HFFc6 (cell line): Measurements from ENCODE around the gene THUMPD2. TPM values are rescaled to one million over a fixed set of nuclear protein-coding genes. Genes with fewer than 3 reads are reported as not detected.

ENCODE experiments used
- DNase-seq: peaks from one replicate; pipeline ENCODE4 v3.0.0-alpha.2; 2018
- H3K27ac Mint-ChIP-seq: 2 replicates; pipeline ENCODE4 v1.8.0; 2020; ENCODE audit warnings: mild to moderate bottlenecking, mixed read lengths
- H3K27me3 Mint-ChIP-seq: 2 replicates; pipeline ENCODE4 v1.8.0; 2021; ENCODE audit warnings: mild to moderate bottlenecking, moderate library complexity, mixed read lengths; ENCODE audit not compliant: insufficient read depth
- H3K36me3 Mint-ChIP-seq: 2 replicates; pipeline ENCODE4 v1.8.0; 2021; ENCODE audit warnings: low read depth, mixed read lengths
- H3K4me1 Mint-ChIP-seq: 2 replicates; pipeline ENCODE4 v1.8.0; 2020; ENCODE audit warnings: low read depth, mixed read lengths
- H3K4me3 Mint-ChIP-seq: 2 replicates; pipeline ENCODE4 v1.8.0; 2020; ENCODE audit warnings: mild to moderate bottlenecking, moderate library complexity, mixed read lengths
- H3K9me3 Mint-ChIP-seq: 2 replicates; pipeline ENCODE4 v1.8.0; 2020; ENCODE audit warnings: mild to moderate bottlenecking, mixed read lengths
- CTCF ChIP-seq: fragments of 200-600 bp; sonication (generic); IDR thresholded peaks from 2 replicates; pipeline ENCODE4 v1.5.0; 2021; ENCODE audit warnings: antibody characterized with exemption, mild to moderate bottlenecking
- total RNA-seq, 6 experiments: library from RNA; stranded (reverse); fragmentation: NEBNext Ultra II Directional; extraction: Animal tissue kit (Norgen Biotek cat#: 25700); gene quantifications; 2 replicates in 1 of 6; 3 replicates in 5 of 6; pipeline ENCODE4 v1.2.3, GENCODE V29; 2021

THUMPD2 gene
- total RNA-seq, 6 experiments from 2014 or later = 5.2 to 7.1 (median 6.1) TPM

GRCh38 chr2:39778233-39778632, 825 bp downstream of the THUMPD2 start:
- no peaks in the 10 kb centered on the region for H3K9me3 Mint-ChIP-seq
- peak overlapping the region; percentile 96 for H3K4me3 Mint-ChIP-seq
- H3K4me1 Mint-ChIP-seq = peaks cover 70% of the 10 kb centered on the region
- no peak for TF ChIP-seq CTCF
- H3K27ac Mint-ChIP-seq = peak overlapping the region; percentile 85
- peaks cover 26% of the 10 kb centered on the region for H3K36me3 Mint-ChIP-seq
- H3K27me3 Mint-ChIP-seq = no peaks in the 10 kb centered on the region
- no peak for DNase-seq

GRCh38 chr2:39772812-39773152, 6.3 kb downstream of the THUMPD2 start:
- Mint-ChIP-seq H3K27me3 (no peaks in the 10 kb centered on the region), H3K27ac (peak overlapping the region; percentile 62), H3K36me3 (peaks cover 29% of the 10 kb centered on the region), H3K4me3 (peak overlapping the region; percentile 0; the same call in 1 of the 2 replicates), H3K9me3 (no peaks in the 10 kb centered on the region), H3K4me1 (peaks cover 52% of the 10 kb centered on the region)
- DNase-seq = no peak
- no peak for TF ChIP-seq CTCF

- H3K4me3 Mint-ChIP-seq = peak overlapping the region; percentile 11; the same call in 1 of the 2 replicates
- H3K9me3 Mint-ChIP-seq = no peaks in the 10 kb centered on the region
- peaks cover 46% of the 10 kb centered on the region for H3K4me1 Mint-ChIP-seq
- H3K36me3 Mint-ChIP-seq = peaks cover 25% of the 10 kb centered on the region
- H3K27me3 Mint-ChIP-seq = no peaks in the 10 kb centered on the region
- no peak for TF ChIP-seq CTCF
- DNase-seq = peak; percentile 36
- peak overlapping the region; percentile 62 for H3K27ac Mint-ChIP-seq
Measured at GRCh38 chr2:39772086-39772811, 6.8 kb downstream of the THUMPD2 start.

- TF ChIP-seq CTCF = no peak
- no peak overlapping the region for H3K4me3 Mint-ChIP-seq
- no peaks in the 10 kb centered on the region; the same call in 1 of the 2 replicates for H3K27me3 Mint-ChIP-seq
Measured at GRCh38 chr2:39762448-39762847, 16.6 kb downstream of the THUMPD2 start.

GRCh38 chr2:39757156-39757555, 21.9 kb downstream of the THUMPD2 start:
- no peak for TF ChIP-seq CTCF
- peaks cover 38% of the 10 kb centered on the region for H3K4me1 Mint-ChIP-seq
- H3K9me3 Mint-ChIP-seq = no peaks in the 10 kb centered on the region
- H3K4me3 Mint-ChIP-seq = no peak overlapping the region
- peaks cover 60% of the 10 kb centered on the region for H3K36me3 Mint-ChIP-seq
- H3K27ac Mint-ChIP-seq = peak overlapping the region; percentile 2; the same call in 1 of the 2 replicates
- no peak for DNase-seq
- no peaks in the 10 kb centered on the region; the same call in 1 of the 2 replicates for H3K27me3 Mint-ChIP-seq

More at GRCh38 chr2:39762448-39762847, 16.6 kb downstream of the THUMPD2 start:
- no peak for DNase-seq
- Mint-ChIP-seq H3K4me1 (peaks cover 9% of the 10 kb centered on the region), H3K36me3 (peaks cover 51% of the 10 kb centered on the region), H3K27ac (no peak overlapping the region), H3K9me3 (no peaks in the 10 kb centered on the region)
